HepG2 (cell line): ENCODE results near the gene SLC38A2. TPM values are rescaled to one million over a fixed set of nuclear protein-coding genes. Genes with fewer than 3 reads are reported as not detected.

Source experiments
- ATF5 ChIP-seq: sonication (generic); formaldehyde crosslinking; IDR thresholded peaks from 2 replicates; pipeline ENCODE4 v1.4.0; 2020; ENCODE audit warnings: mild to moderate bottlenecking, low read depth, missing genetic modification reagents
- BRCA1 ChIP-seq: sonication (generic); formaldehyde crosslinking; IDR thresholded peaks from 2 replicates; pipeline ENCODE4 v1.4.0; 2020; ENCODE audit warnings: missing genetic modification reagents
- CEBPG ChIP-seq: IDR thresholded peaks from 2 replicates; pipeline ENCODE4 v1.6.1; 2016
- CHCHD3 ChIP-seq: sonication (generic); formaldehyde crosslinking; IDR thresholded peaks from 2 replicates; pipeline ENCODE4 v1.8.0; 2022; ENCODE audit warnings: mild to moderate bottlenecking, missing genetic modification reagents, moderate library complexity
- ELF1 ChIP-seq: sonication (generic); formaldehyde crosslinking; IDR thresholded peaks from 2 replicates; pipeline ENCODE4 v1.4.0; 2020; ENCODE audit warnings: missing genetic modification reagents
- ESRRA ChIP-seq: sonication (generic); formaldehyde crosslinking; IDR thresholded peaks from 2 replicates; pipeline ENCODE4 v1.5.1; 2020; ENCODE audit warnings: mild to moderate bottlenecking, low read depth, missing genetic modification reagents
- GPN1 ChIP-seq: sonication (generic); formaldehyde crosslinking; IDR thresholded peaks from 2 replicates; pipeline ENCODE4 v1.5.1; 2020; ENCODE audit warnings: missing genetic modification reagents, borderline replicate concordance
- HDAC6 ChIP-seq: fragments of 200-600 bp; sonication (generic); IDR thresholded peaks from 2 replicates; pipeline ENCODE4 v1.7.0; 2017; ENCODE audit warnings: mild to moderate bottlenecking, antibody characterized with exemption, low read length, low read depth
- KDM6A ChIP-seq: IDR thresholded peaks from 2 replicates; pipeline ENCODE4 v1.6.1; 2016; ENCODE audit warnings: low read depth
- MED8 ChIP-seq: sonication (generic); formaldehyde crosslinking; IDR thresholded peaks from 2 replicates; pipeline ENCODE4 v1.8.1; 2023; ENCODE audit warnings: mild to moderate bottlenecking, missing genetic modification reagents; ENCODE audit not compliant: insufficient replicate concordance
- MIXL1 ChIP-seq: IDR thresholded peaks from 2 replicates; pipeline ENCODE4 v1.6.1; 2016
- MXD1 ChIP-seq: sonication (generic); formaldehyde crosslinking; IDR thresholded peaks from 2 replicates; pipeline ENCODE4 v1.4.0; 2020; ENCODE audit warnings: mild to moderate bottlenecking, missing genetic modification reagents
- SATB2 ChIP-seq: sonication (generic); formaldehyde crosslinking; IDR thresholded peaks from 2 replicates; pipeline ENCODE4 v1.5.0; 2020; ENCODE audit warnings: missing genetic modification reagents
- STAG1 ChIP-seq: sonication (generic); formaldehyde crosslinking; IDR thresholded peaks from 2 replicates; pipeline ENCODE4 v1.4.0; 2020; ENCODE audit warnings: missing genetic modification reagents
- ZFP91 ChIP-seq: sonication (generic); formaldehyde crosslinking; IDR thresholded peaks from 2 replicates; pipeline ENCODE4 v1.9.0; 2022; ENCODE audit warnings: missing genetic modification reagents, mild to moderate bottlenecking, borderline replicate concordance
- ZFY ChIP-seq: sonication (generic); formaldehyde crosslinking; IDR thresholded peaks from 2 replicates; pipeline ENCODE4 v1.4.0; 2020; ENCODE audit warnings: missing genetic modification reagents
- ZNF263 ChIP-seq: sonication (generic); formaldehyde crosslinking; IDR thresholded peaks from 2 replicates; pipeline ENCODE4 v1.4.0; 2020; ENCODE audit warnings: missing genetic modification reagents
- ZNF430 ChIP-seq: sonication (generic); formaldehyde crosslinking; IDR thresholded peaks from 2 replicates; pipeline ENCODE4 v1.9.0; 2021; ENCODE audit warnings: mild to moderate bottlenecking, missing genetic modification reagents
- ZNF580 ChIP-seq: IDR thresholded peaks from 2 replicates; pipeline ENCODE4 v1.6.1; 2016; ENCODE audit warnings: low read depth, borderline replicate concordance
- ZNF713 ChIP-seq: sonication (generic); formaldehyde crosslinking; IDR thresholded peaks from 2 replicates; pipeline ENCODE4 v1.4.0; 2020; ENCODE audit warnings: mild to moderate bottlenecking, missing genetic modification reagents
- ZSCAN21 ChIP-seq: sonication (generic); formaldehyde crosslinking; IDR thresholded peaks from 2 replicates; pipeline ENCODE4 v1.8.0; 2022; ENCODE audit warnings: mild to moderate bottlenecking, missing genetic modification reagents, moderate library complexity, borderline replicate concordance
- polyA plus RNA-seq, 8 experiments: library from polyadenylated mRNA; depleted of rRNA in 3 of 8; stranded (reverse) in 7 of 8; unstranded in 1 of 8; fragments of >200 nt; fragmentation: Illumina TruSeq in 4 of 8; extraction: Trizol in 4 of 8; gene quantifications; 2 replicates each; pipeline versions ENCODE4 v1.2.1 to v1.2.3, GENCODE V29; 2011 to 2016; ENCODE audit warnings: low read depth in 4 of 8, missing spikeins in 1 of 8, mixed read lengths in 1 of 8; ENCODE audit not compliant: insufficient read depth in 1 of 8
- total RNA-seq, 5 experiments: library from RNA; depleted of rRNA; stranded (reverse); fragments of >200 nt; fragmentation: Illumina TruSeq; extraction: Trizol; gene quantifications; 2 replicates each; pipeline ENCODE4 v1.2.3, GENCODE V29; 2016; ENCODE audit warnings: low read depth in 1 of 5

SLC38A2 gene
- total and polyA plus RNA-seq, 2 of the 13 experiments (the other 11 are each of a cell fraction or from before 2014, with no cell fraction given), result 368 to 880 TPM

- TF ChIP-seq ATF5 (no peak), ELF1 (CRISPR knock-in tag) (no peak), ZSCAN21 (peak; percentile 84), ZNF713 (CRISPR knock-in tag) (0 out of 2 replicates have a peak, but pooled peaks have one; percentile 17), SATB2 (CRISPR knock-in tag) (peak; percentile 88; the same call in 1 of the 2 replicates), MED8 (peak; percentile 70), KDM6A (CRISPR knock-in tag) (0 out of 2 replicates have a peak, but pooled peaks have one; percentile 9), ZNF263 (CRISPR knock-in tag) (peak; percentile 61), CEBPG (CRISPR knock-in tag) (peak; percentile 44; the same call in 1 of the 2 replicates), GPN1 (CRISPR knock-in tag) (peak; percentile 82; the same call in 1 of the 2 replicates), MXD1 (CRISPR knock-in tag) (0 out of 2 replicates have a peak, but pooled peaks have one; percentile 63), MIXL1 (CRISPR knock-in tag) (peak; percentile 61; the same call in 1 of the 2 replicates), CHCHD3 (CRISPR knock-in tag) (peak; percentile 88; the same call in 1 of the 2 replicates), ZFY (CRISPR knock-in tag) (peak; percentile 62), ESRRA (CRISPR knock-in tag) (peak; percentile 34; the same call in 1 of the 2 replicates), HDAC6 (peak; percentile 90; the same call in 1 of the 2 replicates), ZNF430 (CRISPR knock-in tag) (peak; percentile 87; the same call in 1 of the 2 replicates), BRCA1 (CRISPR knock-in tag) (peak; percentile 98), STAG1 (CRISPR knock-in tag) (peak; percentile 37), ZFP91 (peak; percentile 47; the same call in 1 of the 2 replicates), ZNF580 (peak; percentile 71)
Measured at GRCh38 chr12:46372544-46373300, at the start of gene SLC38A2 (continued).
